Neural cell (in vitro differentiated cells): ENCODE measurements around the gene TYSND1. TPM values are rescaled to one million over a fixed set of nuclear protein-coding genes. Genes with fewer than 3 reads are reported as not detected.
"Not testable (repeated sequence)": the region's sequence is repeated elsewhere in the genome, so short reads cannot be mapped to it uniquely, and the experiment has no call there.

Source experiments
- H2AFZ ChIP-seq: fragments of 200-600, 300-800 bp; sonication (generic), shearing (Covaris generic); 2 replicates; pipeline ENCODE4 v1.6.0; 2014; ENCODE audit warnings: low read depth, mild to moderate bottlenecking, antibody characterized with exemption, low read length, moderate library complexity
- H3F3A ChIP-seq: fragments of 200-600 bp; shearing (Covaris generic); 2 replicates; pipeline ENCODE4 v1.6.1; 2016; ENCODE audit warnings: mild to moderate bottlenecking, moderate library complexity, mixed read lengths, antibody characterized with exemption, low read length; ENCODE audit not compliant: insufficient read depth, poor library complexity, severe bottlenecking
- H3K27ac ChIP-seq: fragments of 200-600, 300-800 bp; sonication (generic), shearing (Covaris generic); 2 replicates; pipeline ENCODE4 v1.5.1; 2014; ENCODE audit warnings: mild to moderate bottlenecking, low read length, moderate library complexity
- H3K27me3 ChIP-seq: fragments of 300-800, 200-600 bp; sonication (generic), shearing (Covaris generic); 2 replicates; pipeline ENCODE4 v1.6.0; 2014; ENCODE audit warnings: mild to moderate bottlenecking, low read depth, low read length, moderate library complexity; ENCODE audit not compliant: insufficient read depth
- H3K36me3 ChIP-seq: fragments of 300-800, 200-600 bp; sonication (generic), shearing (Covaris generic); 2 replicates; pipeline ENCODE4 v1.5.1; 2014; ENCODE audit warnings: mild to moderate bottlenecking, antibody characterized with exemption, low read length, moderate library complexity; ENCODE audit not compliant: insufficient read depth
- H3K4me2 ChIP-seq: fragments of 300-800, 200-600 bp; sonication (generic), shearing (Covaris generic); 2 replicates; pipeline ENCODE4 v1.6.0; 2014; ENCODE audit warnings: mild to moderate bottlenecking, low read length
- H3K4me3 ChIP-seq: fragments of 300-800, 200-600 bp; sonication (generic), shearing (Covaris generic); 2 replicates; pipeline ENCODE4 v1.5.1; 2014; ENCODE audit warnings: mild to moderate bottlenecking, low read length, moderate library complexity
- H3K79me2 ChIP-seq: fragments of 200-600 bp; shearing (Covaris generic); replicated peaks from 2 replicates; pipeline ENCODE4 v1.6.0; 2014; ENCODE audit warnings: mild to moderate bottlenecking, low read length, moderate library complexity; ENCODE audit not compliant: insufficient read depth
- H3K9ac ChIP-seq: fragments of 300-800, 200-600 bp; sonication (generic), shearing (Covaris generic); 2 replicates; pipeline ENCODE4 v1.6.1; 2016; ENCODE audit warnings: mild to moderate bottlenecking, low read length, mixed read lengths
- H3K9me2 ChIP-seq: fragments of 200-600 bp; shearing (Covaris generic); 2 replicates; pipeline ENCODE4 v1.6.1; 2016; ENCODE audit warnings: mild to moderate bottlenecking, low read length, mixed read lengths; ENCODE audit not compliant: insufficient read depth
- H3K9me3 ChIP-seq: fragments of 200-600, 300-800 bp; sonication (generic), shearing (Covaris generic); 2 replicates; pipeline ENCODE4 v1.6.1; 2016; ENCODE audit warnings: mild to moderate bottlenecking, mixed run types, low read length, moderate library complexity, mixed read lengths
- H4K20me1 ChIP-seq: fragments of 200-600 bp; shearing (Covaris generic); 2 replicates; pipeline ENCODE4 v1.6.1; 2016; ENCODE audit warnings: mild to moderate bottlenecking, mixed run types; ENCODE audit not compliant: insufficient read depth
- EP300 ChIP-seq: fragments of 450-650 bp; conservative IDR thresholded peaks from 2 replicates; pipeline ENCODE4 v1.6.1; 2014; ENCODE audit warnings: antibody characterized with exemption, mild to moderate bottlenecking, moderate library complexity; ENCODE audit not compliant: poor library complexity, severe bottlenecking
- EZH2 ChIP-seq: fragments of 200-600, 300-800 bp; shearing (Covaris generic), sonication (generic); IDR thresholded peaks from 2 replicates; pipeline ENCODE4 v1.6.1; 2014; ENCODE audit warnings: antibody characterized with exemption, low read length, borderline replicate concordance, mild to moderate bottlenecking; ENCODE audit not compliant: insufficient read depth, poor library complexity, severe bottlenecking
- MXI1 ChIP-seq: fragments of 450-650 bp; conservative IDR thresholded peaks from 2 replicates; pipeline ENCODE4 v1.6.1; 2014; ENCODE audit warnings: antibody characterized with exemption, mild to moderate bottlenecking; ENCODE audit not compliant: poor library complexity, severe bottlenecking
- POLR2AphosphoS5 ChIP-seq: IDR thresholded peaks from 2 replicates; pipeline ENCODE4 v1.6.1; 2012
- RAD21 ChIP-seq: fragments of 450-650 bp; conservative IDR thresholded peaks from 2 replicates; pipeline ENCODE4 v1.6.1; 2014; ENCODE audit warnings: antibody characterized with exemption, mild to moderate bottlenecking, moderate library complexity
- SMC3 ChIP-seq: fragments of 450-650 bp; conservative IDR thresholded peaks from 2 replicates; pipeline ENCODE4 v1.6.1; 2014; ENCODE audit warnings: antibody characterized with exemption, mild to moderate bottlenecking, moderate library complexity; ENCODE audit not compliant: poor library complexity
- TAF1 ChIP-seq: IDR thresholded peaks from 2 replicates; pipeline ENCODE4 v1.6.1; 2012; ENCODE audit warnings: low read depth
- polyA plus RNA-seq: library from polyadenylated mRNA; depleted of rRNA; stranded (reverse); fragments of >200 nt; gene quantifications from 2 replicates; pipeline ENCODE4 v1.2.3, GENCODE V29; 2014
- TF ChIP-seq, protein P1 (sequence below): IDR thresholded peaks from 2 replicates; pipeline ENCODE4 v1.6.1; 2012; ENCODE audit warnings: borderline replicate concordance
- TF ChIP-seq, protein P2 (sequence below): fragments of 450-650 bp; IDR thresholded peaks from 2 replicates; pipeline ENCODE4 v1.5.1; 2014; ENCODE audit warnings: antibody characterized with exemption, mild to moderate bottlenecking, moderate library complexity; ENCODE audit not compliant: poor library complexity, severe bottlenecking

The TYSND1 gene
- polyA plus RNA-seq, 1 donor from 2014 or later = 10.3 TPM

- no peaks in the 10 kb centered on the region for H3K79me2 ChIP-seq
- no peak overlapping the region for H3K4me3 ChIP-seq
- TF ChIP-seq POLR2AphosphoS5 (no peak), TAF1 (no peak), EZH2 (no peak), SMC3 (no peak), MXI1 (no peak), RAD21 (no peak), EP300 (no peak)
- TF ChIP-seq, protein P1, sequence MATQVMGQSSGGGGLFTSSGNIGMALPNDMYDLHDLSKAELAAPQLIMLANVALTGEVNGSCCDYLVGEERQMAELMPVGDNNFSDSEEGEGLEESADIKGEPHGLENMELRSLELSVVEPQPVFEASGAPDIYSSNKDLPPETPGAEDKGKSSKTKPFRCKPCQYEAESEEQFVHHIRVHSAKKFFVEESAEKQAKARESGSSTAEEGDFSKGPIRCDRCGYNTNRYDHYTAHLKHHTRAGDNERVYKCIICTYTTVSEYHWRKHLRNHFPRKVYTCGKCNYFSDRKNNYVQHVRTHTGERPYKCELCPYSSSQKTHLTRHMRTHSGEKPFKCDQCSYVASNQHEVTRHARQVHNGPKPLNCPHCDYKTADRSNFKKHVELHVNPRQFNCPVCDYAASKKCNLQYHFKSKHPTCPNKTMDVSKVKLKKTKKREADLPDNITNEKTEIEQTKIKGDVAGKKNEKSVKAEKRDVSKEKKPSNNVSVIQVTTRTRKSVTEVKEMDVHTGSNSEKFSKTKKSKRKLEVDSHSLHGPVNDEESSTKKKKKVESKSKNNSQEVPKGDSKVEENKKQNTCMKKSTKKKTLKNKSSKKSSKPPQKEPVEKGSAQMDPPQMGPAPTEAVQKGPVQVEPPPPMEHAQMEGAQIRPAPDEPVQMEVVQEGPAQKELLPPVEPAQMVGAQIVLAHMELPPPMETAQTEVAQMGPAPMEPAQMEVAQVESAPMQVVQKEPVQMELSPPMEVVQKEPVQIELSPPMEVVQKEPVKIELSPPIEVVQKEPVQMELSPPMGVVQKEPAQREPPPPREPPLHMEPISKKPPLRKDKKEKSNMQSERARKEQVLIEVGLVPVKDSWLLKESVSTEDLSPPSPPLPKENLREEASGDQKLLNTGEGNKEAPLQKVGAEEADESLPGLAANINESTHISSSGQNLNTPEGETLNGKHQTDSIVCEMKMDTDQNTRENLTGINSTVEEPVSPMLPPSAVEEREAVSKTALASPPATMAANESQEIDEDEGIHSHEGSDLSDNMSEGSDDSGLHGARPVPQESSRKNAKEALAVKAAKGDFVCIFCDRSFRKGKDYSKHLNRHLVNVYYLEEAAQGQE = no peak
- TF ChIP-seq, protein P2, sequence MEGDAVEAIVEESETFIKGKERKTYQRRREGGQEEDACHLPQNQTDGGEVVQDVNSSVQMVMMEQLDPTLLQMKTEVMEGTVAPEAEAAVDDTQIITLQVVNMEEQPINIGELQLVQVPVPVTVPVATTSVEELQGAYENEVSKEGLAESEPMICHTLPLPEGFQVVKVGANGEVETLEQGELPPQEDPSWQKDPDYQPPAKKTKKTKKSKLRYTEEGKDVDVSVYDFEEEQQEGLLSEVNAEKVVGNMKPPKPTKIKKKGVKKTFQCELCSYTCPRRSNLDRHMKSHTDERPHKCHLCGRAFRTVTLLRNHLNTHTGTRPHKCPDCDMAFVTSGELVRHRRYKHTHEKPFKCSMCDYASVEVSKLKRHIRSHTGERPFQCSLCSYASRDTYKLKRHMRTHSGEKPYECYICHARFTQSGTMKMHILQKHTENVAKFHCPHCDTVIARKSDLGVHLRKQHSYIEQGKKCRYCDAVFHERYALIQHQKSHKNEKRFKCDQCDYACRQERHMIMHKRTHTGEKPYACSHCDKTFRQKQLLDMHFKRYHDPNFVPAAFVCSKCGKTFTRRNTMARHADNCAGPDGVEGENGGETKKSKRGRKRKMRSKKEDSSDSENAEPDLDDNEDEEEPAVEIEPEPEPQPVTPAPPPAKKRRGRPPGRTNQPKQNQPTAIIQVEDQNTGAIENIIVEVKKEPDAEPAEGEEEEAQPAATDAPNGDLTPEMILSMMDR = no peak
- H3K9me3 ChIP-seq = no peaks in the 10 kb centered on the region
- H4K20me1 ChIP-seq = no peaks in the 10 kb centered on the region
- H3K27me3 ChIP-seq = no peaks in the 10 kb centered on the region
- H3F3A ChIP-seq = no peaks in the 10 kb centered on the region
- H3K9ac ChIP-seq = no peak overlapping the region
- no peak overlapping the region for H2AFZ ChIP-seq
- no peaks in the 10 kb centered on the region for H3K9me2 ChIP-seq
- H3K4me2 ChIP-seq = no peak overlapping the region
- H3K27ac ChIP-seq = no peak overlapping the region
- no peaks in the 10 kb centered on the region for H3K36me3 ChIP-seq
Measured at GRCh38 chr10:70183304-70183703, 36.8 kb upstream of the TYSND1 start.

DNA sequence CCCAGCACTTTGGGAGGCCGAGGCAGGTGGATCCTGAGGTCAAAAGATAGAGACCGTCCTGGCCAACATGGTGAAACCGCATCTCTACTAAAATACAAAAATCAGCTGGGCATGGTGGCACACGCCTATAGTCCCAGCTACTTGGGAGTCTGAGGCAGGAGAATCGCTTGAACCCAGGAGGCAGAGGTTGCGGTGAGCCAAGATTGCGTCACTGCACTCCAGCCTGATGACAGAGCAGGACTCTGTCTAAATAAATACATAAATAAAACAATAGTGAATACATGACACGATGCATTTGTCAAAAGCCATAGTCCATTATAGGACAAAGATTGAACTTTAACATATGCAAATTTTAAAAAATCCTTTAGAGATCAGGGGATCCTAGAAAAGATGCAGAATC is 32.7 kb upstream of the TYSND1 start:
- not testable (repeated sequence) for H3F3A ChIP-seq, H3K4me3 ChIP-seq, H3K9ac ChIP-seq, H3K79me2 ChIP-seq, H3K27me3 ChIP-seq, H3K9me2 ChIP-seq, H3K36me3 ChIP-seq, H4K20me1 ChIP-seq, H3K9me3 ChIP-seq, H2AFZ ChIP-seq, H3K4me2 ChIP-seq, H3K27ac ChIP-seq

GRCh38 chr10:70178139-70178725 is 31.7 kb upstream of the TYSND1 start:
- H2AFZ ChIP-seq = no peak overlapping the region
- no peaks in the 10 kb centered on the region for H3K79me2 ChIP-seq
- H3K4me2 ChIP-seq = no peak overlapping the region
- no peaks in the 10 kb centered on the region for H3K36me3 ChIP-seq
- no peak overlapping the region for H3K27ac ChIP-seq
- H3F3A ChIP-seq = no peaks in the 10 kb centered on the region
- H3K9me2 ChIP-seq = no peaks in the 10 kb centered on the region
- no peaks in the 10 kb centered on the region for H3K27me3 ChIP-seq
- H3K9me3 ChIP-seq = no peaks in the 10 kb centered on the region
- no peak overlapping the region for H3K9ac ChIP-seq
- H4K20me1 ChIP-seq = no peaks in the 10 kb centered on the region
- no peak overlapping the region for H3K4me3 ChIP-seq
- TF ChIP-seq EZH2 (no peak), RAD21 (no peak), TAF1 (no peak), EP300 (no peak), MXI1 (no peak), SMC3 (no peak), POLR2AphosphoS5 (no peak)
- TF ChIP-seq, protein P2 = no peak
- TF ChIP-seq, protein P1 = no peak
